Posterior cingulate gyrus (tissue), 11 donors: ENCODE data around the gene VAX1.

Experiments used
- DNase-seq, 10 donors: peaks; one replicate each; pipeline versions ENCODE4 v3.0.0 to v3.0.0-alpha.2; 2020 to 2021; ENCODE audit warnings: mixed read lengths in 3 of 10
- intact Hi-C: fragments of 100-400 bp; cut with DNase I; formaldehyde crosslinking; loops from one replicate; pipeline ENCODE4 v1.15.1; 2023

VAX1 gene

DNA sequence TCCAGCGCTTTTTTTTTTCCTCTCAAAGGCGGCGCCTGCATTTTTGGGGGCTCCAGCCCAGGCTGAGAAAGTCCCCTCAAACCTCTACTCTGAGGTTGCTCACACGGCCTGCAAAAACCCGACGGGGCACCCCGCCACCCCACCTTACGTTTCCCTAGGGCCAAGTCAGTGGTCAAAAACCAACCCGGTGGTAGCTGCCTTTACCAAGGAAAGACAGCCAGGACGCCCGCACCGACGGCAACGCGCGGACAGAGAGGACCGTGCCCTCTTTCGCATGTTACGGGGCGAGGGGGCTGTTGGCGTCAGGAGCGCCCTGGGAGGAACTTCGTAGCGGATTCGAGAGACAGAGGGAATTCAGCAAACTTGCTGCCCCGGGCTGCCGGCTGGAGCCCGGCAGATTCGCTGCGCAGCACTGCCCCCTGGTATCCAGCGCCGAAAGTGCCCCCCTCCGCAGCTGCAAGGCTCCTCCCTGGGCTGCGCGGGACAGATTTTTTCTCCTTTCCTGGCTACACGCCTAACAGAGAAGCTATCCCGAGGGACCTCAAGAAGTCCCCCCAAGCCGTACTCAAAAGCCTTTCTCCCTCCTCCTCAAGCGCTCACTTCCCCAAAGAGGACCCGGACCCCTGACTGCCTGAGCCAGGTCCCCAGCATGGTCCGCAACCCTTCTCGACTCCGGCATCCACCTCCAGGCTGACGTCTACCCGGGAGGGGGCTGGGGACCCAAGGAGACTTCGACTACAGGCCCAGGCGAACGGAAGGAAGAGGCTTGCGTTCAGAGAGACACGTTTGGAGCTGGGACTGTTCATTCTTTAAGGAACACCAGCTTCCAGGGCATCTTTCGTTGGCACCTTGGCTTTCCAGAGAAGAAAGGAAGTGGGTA, 27.7 kb upstream of the VAX1 start:
- peak in 7 of 10 donors; percentile 40 to 94 (median 70) for DNase-seq
- intact Hi-C loops, result loop anchor here (5.0 to 10.0 kb wide), 3 partner anchors 51 to 318 kb away; partner anchors contain the start of genes ENO4 and SHTN1

DNA sequence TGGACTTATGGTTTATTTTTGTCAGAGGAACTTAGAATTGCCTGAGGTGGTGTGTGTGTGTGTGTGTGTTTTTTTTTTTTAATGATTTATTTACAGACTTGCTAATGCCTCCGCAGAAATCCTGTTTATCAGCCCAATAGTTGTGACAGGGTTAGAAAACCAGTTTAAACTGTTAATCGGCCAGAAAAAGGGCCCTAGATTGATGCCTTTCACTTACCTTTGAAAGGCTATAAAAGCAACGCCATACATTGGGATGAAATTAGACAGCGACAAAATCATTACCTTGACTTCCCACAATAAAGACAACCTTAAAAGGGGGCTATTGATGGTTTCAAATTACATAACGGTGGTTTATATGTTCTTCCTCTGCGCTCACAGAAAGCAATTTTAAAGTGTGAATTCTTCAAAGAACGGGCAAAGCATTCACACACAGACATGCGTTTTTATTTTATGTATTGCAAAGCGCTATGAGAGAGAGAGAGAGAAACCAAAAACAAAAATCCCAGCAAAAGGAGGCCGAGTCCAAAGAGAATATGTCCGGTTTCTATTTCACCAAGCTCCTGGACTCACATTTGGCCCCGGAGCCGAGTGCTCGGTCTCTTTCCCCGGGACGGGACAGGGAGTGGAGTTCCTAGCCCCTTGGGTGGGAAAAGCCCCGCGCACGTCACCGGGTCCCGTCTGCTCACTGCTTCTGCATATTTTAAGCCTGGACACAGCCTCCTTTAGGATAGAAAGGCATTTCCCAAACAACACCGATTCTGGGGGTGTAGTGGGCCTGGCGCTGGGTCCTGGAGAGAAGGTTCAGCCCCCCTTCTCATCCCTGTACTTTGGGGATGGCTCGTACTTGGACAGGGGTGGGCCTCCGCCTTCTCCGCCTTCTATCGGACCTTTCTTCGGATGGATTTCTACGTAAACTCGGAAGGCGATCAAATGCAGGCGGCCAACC, 26.8 kb upstream of the VAX1 start:
- peak in 1 of 10 donors; percentile 31 for DNase-seq
- intact Hi-C loops, result loop anchor here (5.0 to 10.0 kb wide), 3 partner anchors 50 to 318 kb away; partner anchors contain the start of genes ENO4 and SHTN1

DNA sequence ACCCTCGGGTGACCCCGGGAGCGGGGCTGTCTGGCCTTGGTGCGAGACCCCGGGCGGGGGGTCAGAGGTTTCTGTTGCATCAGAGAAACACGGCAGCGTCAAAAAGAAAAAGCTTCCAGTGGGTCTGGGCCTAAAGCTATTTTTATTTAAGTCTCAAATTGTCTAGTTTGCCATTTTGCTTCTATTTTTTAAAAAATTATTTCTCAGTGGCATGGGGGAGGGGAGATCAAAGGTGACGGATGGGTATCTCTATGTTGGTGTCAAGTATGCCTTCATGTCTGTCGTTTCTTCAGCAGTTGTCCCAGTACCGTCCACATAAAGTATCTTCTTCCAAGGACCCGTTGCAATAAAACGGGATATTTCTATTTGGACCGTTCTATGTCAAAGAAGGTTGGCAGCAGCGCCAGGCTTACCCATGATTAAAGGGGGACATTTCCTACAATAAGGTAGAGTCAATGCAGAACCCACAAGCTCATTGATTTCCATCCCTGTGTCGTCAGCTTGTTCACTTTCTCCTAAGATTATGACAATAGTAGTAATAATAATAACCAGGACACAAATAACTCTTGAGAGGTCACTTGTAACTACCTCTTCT, 26.0 kb upstream of the VAX1 start:
- intact Hi-C loops, result loop anchor here (10.0 kb wide), 1 partner anchor 49 kb away; no protein-coding TSS in a partner anchor
- DNase-seq, result no peak

DNA sequence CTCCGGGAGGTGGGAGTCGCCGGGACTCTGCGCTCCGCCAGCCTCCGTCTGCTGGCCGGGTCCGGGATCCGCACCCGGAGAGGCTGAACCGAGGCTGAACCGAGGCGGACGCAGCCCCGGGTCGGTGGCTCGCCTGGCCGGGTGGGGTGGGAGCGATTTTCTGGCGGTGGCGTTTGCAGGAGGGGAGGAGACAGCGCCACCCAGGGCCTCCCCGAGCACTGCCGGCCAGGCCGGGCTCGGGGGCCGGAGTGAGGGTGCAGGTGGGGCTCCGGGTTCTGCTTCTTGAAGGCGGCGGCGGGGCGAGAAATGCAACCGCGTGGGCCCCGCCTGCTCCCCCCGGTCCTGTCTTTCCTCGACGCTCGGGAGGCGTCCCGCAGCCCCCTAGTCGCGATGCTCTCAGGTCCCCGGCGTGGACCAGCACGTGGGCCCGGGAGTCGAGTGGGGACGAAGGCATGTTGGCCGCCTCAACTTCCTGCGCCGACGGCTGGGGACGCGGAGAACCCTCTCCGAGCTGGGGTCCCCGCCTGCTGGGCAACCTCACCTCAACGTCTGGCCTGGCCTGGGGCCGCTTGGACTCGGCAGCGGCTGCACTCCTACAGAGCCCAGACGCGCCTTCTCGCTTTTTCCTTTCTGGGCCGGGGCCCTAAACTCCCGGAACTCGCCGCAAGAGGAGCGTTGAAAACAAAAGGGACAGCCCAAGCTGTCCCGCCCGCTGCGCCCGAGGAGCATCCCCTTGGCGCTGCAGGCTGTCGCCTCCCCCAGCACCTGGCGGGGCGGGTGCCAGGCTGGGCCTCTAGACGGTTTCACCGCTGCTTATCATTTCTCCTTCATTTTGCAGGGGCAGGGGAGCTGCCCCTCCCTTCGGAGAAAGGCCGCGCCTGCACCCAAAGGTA, 25.2 kb upstream of the VAX1 start:
- DNase-seq, result peak in 3 of 10 donors; percentile 42 to 92 (median 62)
- intact Hi-C loops, result loop anchor here (10.0 kb wide), 1 partner anchor 49 kb away; no protein-coding TSS in a partner anchor

DNA sequence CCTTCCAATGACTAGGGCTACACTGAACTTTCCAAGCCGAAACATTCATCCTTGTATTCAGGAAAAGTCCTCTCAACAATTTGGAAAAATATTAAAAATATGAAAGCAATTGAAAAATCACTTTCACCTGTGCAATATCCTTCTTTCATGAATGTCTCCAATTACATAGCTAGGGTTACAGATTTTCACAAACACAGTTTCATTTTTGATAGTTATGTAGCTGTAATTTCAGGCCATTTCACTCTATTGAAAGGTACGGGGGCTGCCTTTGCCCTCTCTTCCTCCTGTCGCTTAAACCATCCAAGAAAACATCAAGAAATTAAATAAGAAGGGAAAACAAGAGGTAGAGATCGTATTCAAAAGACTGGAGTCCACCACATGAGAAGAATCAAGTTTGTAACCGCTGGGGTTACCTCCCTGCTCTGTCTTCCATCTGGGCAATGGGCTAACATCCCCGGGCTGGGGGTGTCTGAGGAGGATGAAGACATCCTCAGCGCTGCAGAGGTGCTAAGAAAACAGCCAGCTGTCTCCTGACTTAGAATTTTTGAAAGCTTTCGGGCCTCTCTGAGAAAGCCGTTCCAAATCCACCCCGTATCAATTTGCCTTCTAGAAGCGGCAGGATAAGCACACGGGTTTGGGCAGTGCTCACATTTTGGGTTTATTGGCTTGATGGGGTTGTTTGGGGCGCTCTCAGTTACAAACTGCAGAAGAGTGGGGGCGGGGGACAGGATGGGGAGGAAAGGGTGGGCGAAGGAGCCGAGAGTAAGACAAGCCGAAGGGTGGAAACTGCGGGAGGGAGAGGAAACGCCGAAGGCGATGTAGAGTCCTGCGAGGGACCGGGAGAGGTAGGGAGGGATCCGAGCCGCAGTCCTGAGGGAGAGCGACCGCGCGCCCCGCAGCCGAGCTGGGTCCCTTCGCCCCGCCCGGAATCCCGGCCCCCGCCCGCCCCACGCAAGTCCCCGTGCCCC, 24.3 kb upstream of the VAX1 start:
- peak in 2 of 10 donors; percentile 11 to 17 for DNase-seq
- intact Hi-C loops, result loop anchor here (10.0 kb wide), 1 partner anchor 48 kb away; no protein-coding TSS in a partner anchor

DNA sequence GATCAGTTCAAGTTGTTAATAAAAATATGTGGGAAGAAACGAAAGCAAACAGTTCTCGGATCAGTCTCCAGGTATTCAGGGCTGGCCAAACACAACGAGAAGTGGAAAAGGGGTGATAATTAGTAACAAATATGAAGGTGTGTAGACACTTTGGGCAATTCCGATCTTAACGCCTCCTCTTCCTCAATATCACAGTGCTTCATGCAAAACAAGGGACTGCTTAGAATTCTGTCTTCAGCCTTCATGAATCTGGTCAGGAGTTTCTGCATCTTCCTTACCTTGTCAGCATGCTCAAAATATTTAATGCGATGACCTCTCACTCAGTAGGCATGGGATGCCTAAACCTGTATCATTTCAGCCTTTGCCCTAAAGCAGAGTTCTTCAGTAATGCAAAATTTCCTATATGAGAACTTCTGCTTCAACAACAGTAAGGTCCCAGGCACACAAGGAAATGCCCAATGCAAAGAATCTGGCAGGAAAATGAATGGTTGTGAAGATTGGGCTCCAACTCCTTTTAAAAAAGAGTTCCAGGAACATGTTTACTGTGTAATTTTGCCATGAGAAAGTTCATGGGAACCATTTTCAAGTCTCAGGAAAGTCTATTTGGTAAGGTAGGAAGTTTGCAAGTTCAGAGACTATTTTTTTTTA, 23.4 kb upstream of the VAX1 start:
- intact Hi-C loops, result loop anchor here (10.0 kb wide), 1 partner anchor 47 kb away; no protein-coding TSS in a partner anchor
- no peak for DNase-seq

DNA sequence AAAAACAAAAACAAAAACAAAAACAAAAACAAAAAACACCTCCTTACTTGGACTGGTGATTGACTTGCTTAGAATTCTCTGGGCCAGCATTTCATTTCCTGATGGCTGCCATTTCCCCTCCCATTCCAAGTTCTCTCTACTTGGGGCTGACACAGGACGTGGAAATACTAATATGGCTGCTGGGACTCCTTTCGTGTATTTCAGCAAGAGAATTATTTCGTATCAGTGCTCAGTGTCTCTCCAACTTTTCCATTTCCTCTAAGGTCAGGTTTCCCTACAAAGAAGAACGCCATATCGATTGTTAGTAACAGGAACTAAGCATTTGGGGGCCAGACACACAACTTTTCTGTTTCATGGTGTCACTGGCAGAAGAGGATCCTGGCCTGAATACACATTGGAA, 22.5 kb upstream of the VAX1 start:
- DNase-seq, result no peak
- intact Hi-C loops, result loop anchor here (10.0 kb wide), 1 partner anchor 46 kb away; no protein-coding TSS in a partner anchor

DNA sequence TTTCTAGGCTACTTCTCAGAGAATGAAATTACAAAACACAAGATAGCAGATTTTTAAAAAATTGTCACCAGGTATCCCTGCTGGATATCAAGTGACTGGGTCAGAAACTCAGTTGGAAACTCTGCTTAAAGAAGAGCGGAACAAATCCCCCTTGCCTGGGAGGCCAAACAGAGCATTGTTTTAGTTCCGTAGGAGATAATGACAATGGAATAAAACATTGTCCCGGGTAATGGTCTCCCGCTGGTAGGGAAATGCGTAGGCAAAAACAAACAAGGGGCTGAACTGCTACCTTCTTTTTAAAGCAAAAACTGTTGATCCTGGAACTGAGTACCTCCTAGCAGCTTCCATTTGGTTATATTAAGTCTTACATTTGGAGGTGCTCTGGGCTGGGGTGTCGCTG, 21.3 kb upstream of the VAX1 start:
- DNase-seq, result no peak
- intact Hi-C loops, result no loop called here

DNA sequence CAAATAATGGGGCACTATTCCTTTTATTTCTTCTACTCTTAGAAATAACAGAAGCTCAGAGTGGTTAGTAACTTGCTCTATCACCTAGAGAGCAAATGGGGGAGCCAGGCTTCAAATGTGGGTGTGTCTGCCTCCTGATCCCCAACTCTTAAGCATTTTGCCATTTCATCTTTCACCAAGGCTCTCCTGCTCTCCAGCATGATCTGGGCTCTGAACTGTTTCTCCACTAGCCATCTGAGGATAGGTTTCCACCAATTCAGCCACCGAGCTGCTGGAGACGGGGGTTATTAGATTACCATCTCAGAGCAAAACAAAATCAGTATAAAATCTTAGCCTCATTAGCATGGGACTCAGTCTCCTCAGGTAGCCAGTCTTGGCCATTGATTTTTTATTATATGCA, 20.2 kb upstream of the VAX1 start:
- DNase-seq, result no peak
- intact Hi-C loops, result no loop called here

DNA sequence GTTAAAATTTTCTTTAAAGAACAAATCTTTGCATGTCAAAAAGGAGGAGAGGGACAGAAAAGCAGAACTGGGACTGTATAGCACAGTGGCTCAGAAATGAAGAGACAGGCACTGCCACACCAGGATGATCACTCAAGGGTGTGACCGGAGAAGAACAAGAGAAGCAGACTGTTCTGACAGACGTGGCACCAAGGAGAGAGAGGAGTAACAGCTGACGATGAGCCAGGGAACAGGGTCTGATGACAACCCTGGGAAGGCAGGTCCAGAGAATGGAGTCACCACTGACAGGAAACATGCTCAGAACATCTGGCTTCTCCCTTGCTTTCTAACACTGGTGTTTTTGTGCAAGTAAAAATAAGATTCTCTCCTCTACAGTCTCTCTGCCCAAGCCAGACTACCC, 14.6 kb upstream of the VAX1 start:
- no peak for DNase-seq
- intact Hi-C loops, result no loop called here

DNA sequence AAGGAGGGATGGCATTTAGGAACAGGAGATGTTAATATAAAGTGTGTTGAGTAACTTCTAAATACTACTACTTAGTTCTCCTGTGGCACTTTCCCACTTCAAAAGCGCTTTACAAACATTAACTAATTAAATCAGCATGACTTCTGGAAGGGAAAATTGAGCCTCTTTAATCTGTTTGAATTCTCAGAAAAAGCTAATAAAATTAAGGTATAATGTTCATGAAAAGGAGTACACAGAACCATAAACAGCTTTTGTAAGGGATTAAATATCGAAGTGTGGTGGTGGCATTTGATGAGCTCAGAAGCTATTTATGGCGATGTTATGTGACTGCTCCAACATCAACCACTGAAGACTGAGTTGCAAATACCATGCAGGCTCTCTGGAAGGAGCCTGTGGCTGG, 10.2 kb upstream of the VAX1 start:
- DNase-seq, result no peak
- intact Hi-C loops, result no loop called here

DNA sequence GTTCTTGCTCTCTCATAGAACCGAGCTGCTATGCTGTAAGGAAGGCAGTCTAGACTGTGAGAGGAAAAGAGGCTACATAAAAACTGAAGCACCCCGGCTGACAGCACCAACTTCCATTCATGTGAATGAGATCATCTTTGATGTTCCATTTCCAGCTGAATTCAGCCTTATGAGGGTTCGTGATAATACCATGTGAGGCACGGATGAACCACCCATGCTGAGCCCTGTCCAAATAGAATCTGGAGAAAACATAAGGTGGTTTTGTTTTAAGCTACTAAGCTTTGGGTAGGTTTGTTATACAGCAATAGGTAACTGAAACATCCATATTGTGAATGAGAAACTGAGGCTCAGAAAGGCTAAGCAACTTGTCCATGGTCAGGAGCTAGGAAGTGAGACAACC, 6.9 kb upstream of the VAX1 start:
- no peak for DNase-seq
- intact Hi-C loops, result no loop called here

DNA sequence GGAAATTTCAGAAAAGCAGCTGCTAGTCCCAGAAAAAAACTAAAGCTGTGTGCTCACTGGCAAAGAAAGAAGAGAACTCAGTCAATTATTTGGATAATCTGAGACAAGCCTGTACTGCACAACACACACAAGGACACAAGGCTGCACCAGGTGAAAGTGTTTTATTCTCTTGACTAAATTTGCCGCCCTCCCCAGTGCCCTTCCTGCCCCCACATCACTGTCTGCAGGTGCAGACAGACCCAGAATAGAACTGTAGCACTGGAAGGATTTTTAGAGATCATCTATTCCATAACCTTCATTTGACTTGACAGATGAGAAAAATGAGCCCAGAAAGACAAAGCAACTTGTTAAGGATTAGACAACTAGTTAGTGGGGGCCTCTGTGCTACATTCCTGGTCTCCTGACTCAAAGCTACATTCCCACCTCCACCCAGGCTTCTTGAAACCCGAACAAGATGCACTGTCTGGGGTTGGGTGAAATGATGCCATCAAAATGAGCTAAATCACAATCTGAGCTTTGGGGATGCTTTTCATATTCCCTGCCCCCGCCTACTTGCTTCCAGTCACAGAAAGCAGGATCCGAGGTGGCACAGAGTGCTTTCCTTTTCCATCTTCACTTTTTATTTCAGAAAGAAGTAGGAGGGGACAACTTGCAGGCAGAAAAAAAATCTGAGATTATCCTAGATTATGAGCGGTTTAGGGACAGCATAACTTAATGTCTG, 5.2 kb upstream of the VAX1 start:
- DNase-seq, result no peak
- intact Hi-C loops, result no loop called here

DNA sequence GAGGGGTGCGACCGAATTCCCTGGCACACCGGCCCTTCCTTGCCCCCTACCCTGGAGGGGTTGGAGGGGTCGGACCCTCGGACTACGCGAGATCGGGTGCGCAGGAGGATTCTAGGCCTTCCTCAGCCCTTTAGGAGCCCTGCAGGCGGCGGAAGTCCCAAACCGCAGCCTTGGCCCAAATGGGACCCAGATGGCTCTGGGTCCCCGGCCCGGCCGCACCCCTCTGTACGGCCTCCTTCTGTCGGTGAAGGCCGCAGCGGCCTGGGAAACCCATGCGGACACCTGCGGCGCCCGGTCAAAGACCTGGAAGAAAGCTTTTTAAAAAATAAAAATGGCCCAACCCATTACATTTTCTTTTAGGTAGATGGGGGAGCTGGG, 2.4 kb upstream of the VAX1 start:
- intact Hi-C loops, result no loop called here

DNA sequence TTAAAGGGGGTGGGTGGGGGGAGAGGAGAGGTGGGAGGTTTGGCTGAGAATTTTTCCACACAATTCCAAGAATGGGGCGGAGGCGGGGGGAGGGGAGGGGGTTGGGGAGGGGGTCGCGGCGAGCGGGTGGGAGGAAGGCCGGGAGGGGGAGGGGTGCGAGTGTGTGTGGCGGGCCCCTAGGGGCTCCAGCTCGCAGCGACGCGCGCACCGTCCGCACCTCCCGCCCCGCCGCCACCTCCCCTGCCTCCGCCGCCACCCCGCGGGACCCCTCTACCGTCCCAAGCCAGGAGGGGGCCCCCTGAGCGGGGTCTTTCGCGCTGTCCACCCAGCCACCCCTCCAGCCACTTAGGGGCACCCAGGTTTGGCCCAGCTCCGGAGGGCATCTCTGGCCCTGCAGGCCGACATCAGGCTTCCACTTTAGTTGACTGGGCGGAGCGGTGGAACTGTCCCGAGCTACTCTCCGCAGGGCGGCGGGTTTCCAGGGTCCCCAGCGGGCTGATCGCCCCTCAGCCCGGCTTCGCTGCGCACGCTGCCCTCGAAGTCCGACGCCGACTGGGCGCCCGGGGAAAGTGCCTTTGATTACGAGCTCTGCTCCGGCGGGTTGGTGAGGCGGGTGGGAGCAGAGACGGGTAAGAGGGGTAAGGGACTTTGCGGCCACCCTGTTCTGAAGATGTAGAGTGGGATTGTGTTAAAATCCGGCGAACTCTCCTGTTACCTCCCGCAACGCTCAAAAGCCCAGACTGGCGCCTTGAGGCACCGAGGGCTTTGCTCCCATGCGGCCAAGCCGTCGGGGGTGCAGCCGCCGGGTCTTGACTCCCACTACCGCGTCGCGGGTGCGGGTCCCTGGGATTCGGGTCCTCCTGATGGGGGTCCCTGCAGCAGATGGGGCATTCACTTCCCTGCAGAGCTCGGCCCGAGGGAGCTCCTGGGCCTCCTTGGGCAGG, 1.8 kb upstream of the VAX1 start:
- peak in 2 of 10 donors; percentile 70 to 75 for DNase-seq
- intact Hi-C loops, result no loop called here

More for the DNA sequence above, 2.4 kb upstream of the VAX1 start:
- DNase-seq, result no peak
